HCT116 (cell line): ENCODE data around the gene AAK1. TPM values are rescaled to one million over a fixed set of nuclear protein-coding genes. Genes with fewer than 3 reads are reported as not detected.

Experiments used
- ATAC-seq: fragments of 200-7000 bp; cut with Tn5 transposase; 2 replicates; pipeline ENCODE4 v1.9.1; 2020; ENCODE audit warnings: mild to moderate bottlenecking, moderate library complexity
- BruUV-seq: library from RNA; stranded (reverse); fragments of 400-500 nt; replicated peaks from 2 replicates; lab custom pipeline; 2021; lab: Mats Ljungman, UMichigan
- CTCF ChIA-PET: fragments of 300-600 bp; sonication (Branson Sonifier 250); formaldehyde crosslinking; loops from one replicate; lab custom pipeline; 2021; ENCODE audit warnings: antibody characterized with exemption; lab: Charles Lee
- POLR2A ChIA-PET: fragments of 300-600, 350-600 bp; sonication (Branson Sonifier 250); formaldehyde crosslinking; loops from one replicate; lab custom pipeline; 2021; ENCODE audit warnings: antibody characterized with exemption; lab: Charles Lee
- RAD21 ChIA-PET, 2 experiments: fragments of 300-600 bp; sonication (Branson Sonifier 250); formaldehyde crosslinking; loops; one replicate each; lab custom pipeline; 2023; ENCODE audit warnings: low total read pairs in 2 of 2; ENCODE audit not compliant: uncharacterized antibody in 2 of 2, unreplicated experiment in 2 of 2, low non-redundant PET in 1 of 2; lab: Charles Lee
- DNase-seq: peaks from one replicate; pipeline ENCODE4 v3.0.0-alpha.2; 2010; ENCODE audit warnings: low read depth, low spot score
- H2AFZ ChIP-seq: fragments of 200-600 bp; shearing (Covaris generic), sonication (generic); 2 replicates; pipeline ENCODE4 v1.6.1; 2017; ENCODE audit warnings: low read depth, mixed run types, mixed read lengths, antibody characterized with exemption, low read length; ENCODE audit not compliant: poor library complexity, severe bottlenecking
- H3K27ac ChIP-seq: 2 replicates; pipeline ENCODE4 v1.5.1; 2012; ENCODE audit warnings: low read depth, low read length
- H3K27me3 ChIP-seq: fragments of 200-600 bp; sonication (generic); 2 replicates; pipeline ENCODE4 v1.6.1; 2016; ENCODE audit warnings: mixed run types, low read length, mixed read lengths; ENCODE audit not compliant: insufficient read depth
- H3K36me3 ChIP-seq, 2 experiments: fragments of 200-500 bp in 1 of 2; fragments of 200-600 bp in 1 of 2; sonication (Bioruptor generic) in 1 of 2; sonication (generic) in 1 of 2; 2 replicates each; pipeline versions ENCODE4 v1.5.1 to v1.6.1; 2014 to 2016; ENCODE audit warnings: low read length in 2 of 2, inconsistent platforms in 1 of 2, mixed read lengths in 1 of 2, mixed run types in 1 of 2; ENCODE audit not compliant: insufficient read depth in 2 of 2, control insufficient read depth in 1 of 2
- H3K4me1 ChIP-seq, 2 experiments: fragments of 200-600 bp in 1 of 2; sonication (generic) in 1 of 2; 2 replicates each; pipeline versions ENCODE4 v1.5.1 to v1.6.1; 2012 to 2017; ENCODE audit warnings: low read length in 2 of 2, inconsistent platforms in 1 of 2, mild to moderate bottlenecking in 1 of 2, mixed read lengths in 1 of 2, mixed run types in 1 of 2, moderate library complexity in 1 of 2; ENCODE audit not compliant: insufficient read depth in 2 of 2, control insufficient read depth in 1 of 2
- H3K4me2 ChIP-seq: fragments of 200-600 bp; sonication (generic); 2 replicates; pipeline ENCODE4 v1.6.1; 2017; ENCODE audit warnings: mixed run types, low read length, mixed read lengths
- H3K4me3 ChIP-seq, 2 experiments: fragments of 200-600 bp in 1 of 2; sonication (generic) in 1 of 2; replicated peaks in 1 of 2; 2 replicates each; pipeline ENCODE4 v1.5.1; 2011 to 2016; ENCODE audit warnings: low read length in 2 of 2, control low read depth in 1 of 2, low read depth in 1 of 2, mild to moderate bottlenecking in 1 of 2, mixed read lengths in 1 of 2, mixed run types in 1 of 2
- H3K79me2 ChIP-seq: fragments of 200-600 bp; sonication (generic); 2 replicates; pipeline ENCODE4 v1.6.1; 2017; ENCODE audit warnings: mild to moderate bottlenecking, mixed run types, low read length, moderate library complexity, mixed read lengths; ENCODE audit not compliant: insufficient read depth
- H3K9ac ChIP-seq: fragments of 200-600 bp; sonication (generic); 2 replicates; pipeline ENCODE4 v1.6.1; 2016; ENCODE audit warnings: low read length, mixed read lengths
- H3K9me2 ChIP-seq: fragments of 200-600 bp; sonication (generic), shearing (Covaris generic); 2 replicates; pipeline ENCODE4 v1.6.1; 2017; ENCODE audit warnings: mixed run types, mild to moderate bottlenecking, moderate library complexity; ENCODE audit not compliant: insufficient read depth
- H3K9me3 ChIP-seq, 2 experiments: fragments of 200-500 bp in 1 of 2; fragments of 200-600 bp in 1 of 2; sonication (Bioruptor generic) in 1 of 2; sonication (generic) in 1 of 2; 2 replicates each; pipeline ENCODE4 v1.6.1; 2014 to 2017; ENCODE audit warnings: low read length in 2 of 2, mixed read lengths in 2 of 2, inconsistent platforms in 1 of 2, low read depth in 1 of 2, mild to moderate bottlenecking in 1 of 2, mixed run types in 1 of 2, moderate library complexity in 1 of 2; ENCODE audit not compliant: control insufficient read depth in 1 of 2, insufficient read depth in 1 of 2
- H4K20me1 ChIP-seq: fragments of 200-600 bp; sonication (generic), shearing (Covaris generic); 2 replicates; pipeline ENCODE4 v1.6.1; 2017; ENCODE audit warnings: mixed run types, mild to moderate bottlenecking, moderate library complexity; ENCODE audit not compliant: insufficient read depth
- CTCF ChIP-seq, 3 experiments: fragments of 200-600 bp in 1 of 3; sonication (generic) in 1 of 3; IDR thresholded peaks in 2 of 3; conservative IDR thresholded peaks in 1 of 3; 2 replicates each; pipeline ENCODE4 v1.5.1; 2012 to 2017; ENCODE audit warnings: low read depth in 2 of 3, low read length in 2 of 3, antibody characterized with exemption in 1 of 3, borderline replicate concordance in 1 of 3, control low read depth in 1 of 3, mild to moderate bottlenecking in 1 of 3, mixed read lengths in 1 of 3, mixed run types in 1 of 3, moderate library complexity in 1 of 3; ENCODE audit not compliant: insufficient read depth in 1 of 3
- EGR1 ChIP-seq: IDR thresholded peaks from 2 replicates; pipeline ENCODE4 v1.6.1; 2012; ENCODE audit warnings: low read depth
- ELF1 ChIP-seq: IDR thresholded peaks from 2 replicates; pipeline ENCODE4 v1.6.1; 2012; ENCODE audit warnings: low read depth, borderline replicate concordance
- EZH2 ChIP-seq: fragments of 200-600 bp; sonication (generic); IDR thresholded peaks from 2 replicates; pipeline ENCODE4 v1.6.1; 2017; ENCODE audit warnings: antibody characterized with exemption, mixed run types
- EZH2phosphoT487 ChIP-seq: fragments of 200-600 bp; IDR thresholded peaks from 2 replicates; pipeline ENCODE4 v1.6.1; 2018; ENCODE audit warnings: antibody characterized with exemption, borderline replicate concordance
- MAX ChIP-seq: IDR thresholded peaks from 2 replicates; pipeline ENCODE4 v1.6.1; 2012
- POLR2AphosphoS5 ChIP-seq: IDR thresholded peaks from 2 replicates; pipeline ENCODE4 v1.6.1; 2011; ENCODE audit warnings: mild to moderate bottlenecking, low read depth, low read length, moderate library complexity
- REST ChIP-seq: IDR thresholded peaks from 2 replicates; pipeline ENCODE4 v1.6.1; 2012; ENCODE audit warnings: low read depth
- SIN3A ChIP-seq: IDR thresholded peaks from 2 replicates; pipeline ENCODE4 v1.6.1; 2012; ENCODE audit warnings: low read depth
- SRF ChIP-seq: IDR thresholded peaks from 2 replicates; pipeline ENCODE4 v1.6.1; 2012; ENCODE audit warnings: low read depth
- TCF7L2 ChIP-seq: IDR thresholded peaks from 2 replicates; pipeline ENCODE4 v1.7.0; 2011; ENCODE audit warnings: borderline replicate concordance, inconsistent platforms; ENCODE audit not compliant: insufficient read depth, insufficient read length; ENCODE audit errors: extremely low read depth
- ZBTB33 ChIP-seq: IDR thresholded peaks from 2 replicates; pipeline ENCODE4 v1.6.1; 2011; ENCODE audit warnings: mild to moderate bottlenecking, low read length, moderate library complexity; ENCODE audit not compliant: insufficient replicate concordance; ENCODE audit errors: extremely low read depth
- ZFX ChIP-seq: fragments of 450-650 bp; IDR thresholded peaks from 2 replicates; pipeline ENCODE4 v1.6.1; 2017
- ZNF274 ChIP-seq: fragments of 200-500 bp; sonication (Bioruptor generic); IDR thresholded peaks from 2 replicates; pipeline ENCODE4 v1.6.1; 2014; ENCODE audit warnings: mild to moderate bottlenecking, low read depth, low read length, inconsistent platforms
- intact Hi-C: fragments of 100-400 bp; cut with micrococcal nuclease; formaldehyde crosslinking; loops from 2 replicates; pipeline ENCODE4 v1.10.0; 2022
- total RNA-seq: library from RNA; stranded (reverse); gene quantifications from one replicate; pipeline ENCODE4 v1.2.1, GENCODE V29; 2021; ENCODE audit not compliant: unreplicated experiment

The AAK1 gene
- total RNA-seq, 1 experiment from 2014 or later: 32.0 TPM

- TF ChIP-seq ZBTB33: no peak
Measured at GRCh38 chr2:69667805-69668382, 24.4 kb upstream of the AAK1 start (continued).

- no TSS peak for BruUV-seq
Measured at GRCh38 chr2:69665152-69665551, 21.6 kb upstream of the AAK1 start.

More at GRCh38 chr2:69665152-69665551, 21.6 kb upstream of the AAK1 start:
- ChIA-PET RAD21 (no interaction called here), CTCF (no interaction called here)
- no peaks in the 10 kb centered on the region for H3K9me2 ChIP-seq
- 0 out of 4 replicates have a peak, but pooled peaks cover 5% of the 10 kb centered on the region in 2 experiments for H3K4me1 ChIP-seq
- intact Hi-C loops: no loop called here
- no peak overlapping the region for H2AFZ ChIP-seq
- no peak for DNase-seq
- no peaks in the 10 kb centered on the region for H3K36me3 ChIP-seq
- no peak overlapping the region for H3K4me2 ChIP-seq
- H3K27me3 ChIP-seq: no peaks in the 10 kb centered on the region
- no peaks in the 10 kb centered on the region for H3K79me2 ChIP-seq
- no peak for TF ChIP-seq EZH2phosphoT487
- no peak for TF ChIP-seq SRF
- no peak for TF ChIP-seq EGR1
- no peak for TF ChIP-seq CTCF (IDR thresholded peaks at IDR 0.05 in 2 of 3, conservative IDR thresholded peaks at IDR 0.05 in 1 of 3; ENCODE audit: borderline replicate concordance in 1 of 3, insufficient read depth in 1 of 3, low read depth in 2 of 3, low read length in 2 of 3)
- no peak for TF ChIP-seq EZH2
- no peak for TF ChIP-seq ZFX
- TF ChIP-seq REST: no peak
- no peak for TF ChIP-seq MAX
- no peak for TF ChIP-seq POLR2AphosphoS5
- TF ChIP-seq SIN3A: no peak
- TF ChIP-seq ELF1: no peak
- TF ChIP-seq TCF7L2: no peak
- TF ChIP-seq ZNF274: no peak
- TF ChIP-seq, all 23 proteins: peak for 0
- POLR2A ChIA-PET: no interaction called here
- Histone ChIP-seq H3K27ac (no peak overlapping the region), H3K9me3 (no peaks in the 10 kb centered on the region), H3K9ac (no peak overlapping the region), H4K20me1 (no peaks in the 10 kb centered on the region), H3K4me3 (no peak overlapping the region)
- ATAC-seq: no peak
